Measurements from ENCODE around the gene SNX9. TPM values are rescaled to one million over a fixed set of nuclear protein-coding genes. Genes with fewer than 3 reads are reported as not detected.

Gene SNX9
- total RNA-seq, 1 experiment from 2014 or later: not detected

DNA sequence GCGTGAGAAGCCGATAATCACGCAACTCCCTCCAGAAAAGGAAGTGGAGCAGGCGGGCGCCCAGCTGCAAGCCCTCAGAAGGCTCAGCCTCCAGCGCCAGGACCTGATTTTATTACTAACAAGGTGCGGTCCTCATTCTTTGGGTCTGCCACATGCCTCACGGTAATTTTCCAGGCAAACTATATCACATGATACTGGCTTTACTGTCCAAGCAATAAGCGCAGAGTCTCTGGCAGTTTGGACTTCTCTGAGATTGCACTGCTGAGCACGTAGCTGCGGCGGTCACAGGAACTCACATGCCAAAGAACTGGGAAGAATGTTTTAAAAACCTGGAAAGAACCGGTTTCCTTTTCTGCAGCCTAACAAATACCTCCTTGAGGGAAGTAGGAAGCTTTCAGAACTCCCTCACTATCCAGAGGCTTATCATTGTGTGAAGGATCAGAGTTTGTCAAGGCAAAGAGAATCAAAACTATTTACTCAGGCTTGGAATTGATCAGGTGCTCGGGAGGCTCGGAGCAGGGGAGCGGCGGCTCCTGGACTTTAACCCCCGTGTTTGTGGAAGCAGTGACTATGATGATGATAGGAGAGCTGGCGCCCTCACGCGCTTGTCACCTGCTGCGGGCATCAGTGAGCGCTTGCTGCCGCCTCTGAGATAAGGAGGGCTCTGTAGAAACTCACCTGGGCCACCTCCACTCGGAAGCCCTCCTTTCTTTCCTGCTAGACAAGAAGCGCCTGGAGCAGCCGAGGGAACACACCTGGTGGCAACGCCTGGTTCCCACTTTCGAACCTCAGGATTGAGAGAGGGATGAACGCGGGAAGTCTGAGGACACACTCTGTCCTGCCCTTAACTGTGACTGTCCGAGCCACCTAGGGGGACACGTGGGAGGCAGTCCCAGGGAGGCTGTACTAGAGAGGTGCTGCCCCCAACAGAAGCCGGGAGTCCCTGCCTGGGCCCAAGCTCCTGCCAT lies 131.4 kb downstream of the SNX9 start:
- no peak for DNase-seq
- Histone ChIP-seq H2AFZ (ENCODE audit: low read length) (no peak overlapping the region), H3K79me2 (ENCODE audit: low read length) (no peaks in the 10 kb centered on the region), H3K4me2 (ENCODE audit: low read depth, low read length, poor library complexity, severe bottlenecking) (no peak overlapping the region), H4K20me1 (ENCODE audit: insufficient read depth, low read depth, low read length) (no peaks in the 10 kb centered on the region), H3K36me3 (ENCODE audit: insufficient read depth, low read length) (no peaks in the 10 kb centered on the region), H3K9me3 (ENCODE audit: low read length) (no peaks in the 10 kb centered on the region), H3K27me3 (ENCODE audit: low read length) (no peaks in the 10 kb centered on the region), H3K4me1 (ENCODE audit: low read length) (no peaks in the 10 kb centered on the region), H3K27ac (ENCODE audit: low read length) (no peak overlapping the region), H3K9me2 (replicated peaks; ENCODE audit: insufficient read depth, low read length) (no peaks in the 10 kb centered on the region), H3K9ac (ENCODE audit: low read length) (no peak overlapping the region), H3K4me3 (ENCODE audit: low read length) (no peak overlapping the region)

DNA sequence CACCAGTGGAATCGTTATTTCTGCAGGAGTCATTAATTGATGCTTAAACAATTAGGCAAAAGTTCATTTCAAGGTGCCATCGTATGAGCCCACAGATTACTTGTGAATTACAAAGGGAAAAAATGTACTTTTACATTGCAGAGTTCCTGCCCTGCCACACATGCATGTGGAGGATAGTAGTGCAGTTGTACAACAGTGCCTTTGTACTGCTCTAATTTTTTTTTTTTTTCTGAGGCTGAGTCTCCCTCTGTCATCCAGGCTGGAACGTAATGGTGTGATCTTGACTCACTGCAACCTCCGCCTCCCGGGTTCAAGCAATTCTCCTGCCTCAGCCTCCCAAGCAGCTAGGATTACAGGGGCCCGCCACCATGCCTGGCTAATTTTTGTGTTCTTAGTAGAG lies 132.6 kb downstream of the SNX9 start:
- H3K4me1 ChIP-seq (ENCODE audit: low read length): no peaks in the 10 kb centered on the region
- H3K27ac ChIP-seq (ENCODE audit: low read length): no peak overlapping the region
- H3K9me3 ChIP-seq (ENCODE audit: low read length): no peaks in the 10 kb centered on the region
- H3K9ac ChIP-seq (ENCODE audit: low read length): no peak overlapping the region
- no peaks in the 10 kb centered on the region for H4K20me1 ChIP-seq (ENCODE audit: insufficient read depth, low read depth, low read length)
- no peak for DNase-seq
- H3K9me2 ChIP-seq (replicated peaks; ENCODE audit: insufficient read depth, low read length): no peaks in the 10 kb centered on the region
- no peaks in the 10 kb centered on the region for H3K27me3 ChIP-seq (ENCODE audit: low read length)
- H3K4me2 ChIP-seq (ENCODE audit: low read depth, low read length, poor library complexity, severe bottlenecking): no peak overlapping the region
- H2AFZ ChIP-seq (ENCODE audit: low read length): no peak overlapping the region
- no peak overlapping the region for H3K4me3 ChIP-seq (ENCODE audit: low read length)
- no peaks in the 10 kb centered on the region for H3K36me3 ChIP-seq (ENCODE audit: insufficient read depth, low read length)
- H3K79me2 ChIP-seq (ENCODE audit: low read length): no peaks in the 10 kb centered on the region

DNA sequence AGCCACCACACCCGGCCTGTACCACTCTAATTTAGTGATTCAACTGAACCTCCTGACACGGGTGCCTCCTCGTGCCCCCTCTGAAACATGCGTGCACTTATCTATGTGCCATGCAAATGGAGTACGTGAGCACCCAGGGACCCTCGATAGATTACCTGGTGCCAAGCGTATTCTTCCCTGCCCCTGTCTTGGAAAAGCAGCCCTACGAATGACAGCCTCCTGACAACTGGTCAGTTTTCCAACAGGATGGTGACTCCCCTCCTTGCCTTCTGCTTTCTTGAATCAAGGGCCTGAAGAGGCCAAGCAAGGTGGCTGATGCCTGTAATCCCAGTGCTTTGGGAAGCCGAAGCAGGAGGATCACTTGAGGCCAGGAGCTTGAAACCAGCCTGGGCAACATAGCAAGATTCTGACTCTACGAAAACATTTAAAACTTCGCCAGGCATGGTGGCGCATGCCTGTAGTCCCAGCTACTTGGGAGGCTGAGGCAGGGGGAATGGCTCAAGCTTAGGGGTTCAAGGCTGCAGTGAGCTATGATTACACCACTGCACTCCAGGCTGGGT lies 133.2 kb downstream of the SNX9 start:
- Histone ChIP-seq H2AFZ (ENCODE audit: low read length) (no peak overlapping the region), H3K9me3 (ENCODE audit: low read length) (no peaks in the 10 kb centered on the region), H3K79me2 (ENCODE audit: low read length) (no peaks in the 10 kb centered on the region), H3K9ac (ENCODE audit: low read length) (no peak overlapping the region), H3K36me3 (ENCODE audit: insufficient read depth, low read length) (no peaks in the 10 kb centered on the region), H3K27ac (ENCODE audit: low read length) (no peak overlapping the region), H3K9me2 (replicated peaks; ENCODE audit: insufficient read depth, low read length) (no peaks in the 10 kb centered on the region), H3K4me3 (ENCODE audit: low read length) (no peak overlapping the region), H3K4me1 (ENCODE audit: low read length) (no peaks in the 10 kb centered on the region), H3K4me2 (ENCODE audit: low read depth, low read length, poor library complexity, severe bottlenecking) (no peak overlapping the region), H3K27me3 (ENCODE audit: low read length) (no peaks in the 10 kb centered on the region), H4K20me1 (ENCODE audit: insufficient read depth, low read depth, low read length) (no peaks in the 10 kb centered on the region)
- no peak for DNase-seq

DNA sequence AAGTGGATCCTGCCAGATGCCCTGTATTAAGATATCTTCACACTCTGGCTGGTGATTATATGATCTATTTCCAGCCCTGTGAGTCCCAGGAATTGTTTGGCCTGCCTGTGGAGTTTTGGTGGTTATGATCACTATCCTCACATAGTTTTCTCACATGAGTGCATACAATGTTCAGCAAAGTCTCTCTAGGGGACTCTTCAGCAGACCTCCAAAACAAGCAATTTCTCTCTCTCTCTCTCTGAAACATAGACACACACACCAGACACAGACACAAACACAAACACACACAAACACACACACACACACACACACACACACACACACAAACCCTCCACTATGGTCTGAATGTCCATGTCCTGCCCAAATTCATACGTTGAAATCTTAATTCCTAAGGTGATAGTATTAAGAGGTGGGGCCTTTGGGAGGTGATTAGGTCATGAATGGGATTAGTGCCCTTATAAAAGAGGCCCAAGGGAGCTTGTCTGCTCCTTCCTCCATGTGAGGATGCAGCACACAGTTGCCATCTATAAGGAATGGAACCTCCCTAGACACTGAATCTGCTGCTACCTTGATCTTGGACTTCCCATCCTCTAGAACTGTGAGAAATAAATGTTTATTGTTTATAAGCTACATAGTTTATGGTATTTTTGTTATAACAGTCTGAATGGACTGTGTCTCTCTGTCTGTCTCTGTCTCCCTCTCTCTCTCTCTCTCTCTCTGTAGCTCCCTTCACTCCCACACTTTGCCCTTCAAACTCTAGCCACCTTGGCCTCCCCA lies 136.6 kb downstream of the SNX9 start:
- Histone ChIP-seq H3K4me2 (ENCODE audit: low read depth, low read length, poor library complexity, severe bottlenecking) (no peak overlapping the region), H3K4me1 (ENCODE audit: low read length) (no peaks in the 10 kb centered on the region), H3K9me3 (ENCODE audit: low read length) (no peaks in the 10 kb centered on the region), H3K27me3 (ENCODE audit: low read length) (no peaks in the 10 kb centered on the region), H2AFZ (ENCODE audit: low read length) (no peak overlapping the region), H3K36me3 (ENCODE audit: insufficient read depth, low read length) (no peaks in the 10 kb centered on the region), H3K9me2 (replicated peaks; ENCODE audit: insufficient read depth, low read length) (no peaks in the 10 kb centered on the region), H3K27ac (ENCODE audit: low read length) (no peak overlapping the region), H3K9ac (ENCODE audit: low read length) (no peak overlapping the region), H3K4me3 (ENCODE audit: low read length) (no peak overlapping the region), H3K79me2 (ENCODE audit: low read length) (no peaks in the 10 kb centered on the region), H4K20me1 (ENCODE audit: insufficient read depth, low read depth, low read length) (no peaks in the 10 kb centered on the region)
- no peak for DNase-seq

DNA sequence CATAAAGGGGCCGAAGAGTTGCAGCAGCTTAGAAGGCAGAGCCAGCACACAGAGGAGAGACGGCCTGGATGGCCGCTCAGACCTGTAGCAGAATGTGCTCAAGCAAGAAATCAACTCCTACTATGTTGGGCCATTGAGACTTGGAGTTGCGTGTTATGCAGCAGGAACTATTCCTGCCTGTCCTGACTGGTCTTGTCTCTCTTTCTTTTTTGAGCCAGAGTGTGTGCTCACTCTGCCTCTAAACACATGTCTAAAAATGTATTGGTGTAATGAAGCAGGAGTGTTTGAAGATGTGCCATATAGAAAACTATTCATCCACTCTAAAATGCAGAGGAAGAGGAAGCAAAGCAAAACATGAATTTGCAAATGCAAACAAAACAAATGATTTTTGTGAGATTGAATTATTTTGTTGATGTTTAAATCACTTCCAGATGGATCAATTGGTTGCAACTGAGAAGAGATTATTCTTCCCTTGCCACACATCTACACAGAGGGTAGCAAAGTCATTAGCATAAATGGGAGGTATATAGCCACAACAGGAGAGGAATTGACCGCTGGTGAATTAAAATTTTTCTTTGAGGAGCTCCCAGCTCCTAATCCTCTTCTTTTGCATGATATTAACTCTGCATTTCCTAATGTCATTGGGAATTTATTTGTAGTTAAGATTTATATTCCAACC lies 138.2 kb downstream of the SNX9 start:
- Histone ChIP-seq H3K4me3 (ENCODE audit: low read length) (no peak overlapping the region), H3K4me1 (ENCODE audit: low read length) (no peaks in the 10 kb centered on the region), H3K36me3 (ENCODE audit: insufficient read depth, low read length) (no peaks in the 10 kb centered on the region), H3K27ac (ENCODE audit: low read length) (no peak overlapping the region), H2AFZ (ENCODE audit: low read length) (no peak overlapping the region), H3K79me2 (ENCODE audit: low read length) (no peaks in the 10 kb centered on the region), H3K9me3 (ENCODE audit: low read length) (no peaks in the 10 kb centered on the region), H3K9me2 (replicated peaks; ENCODE audit: insufficient read depth, low read length) (no peaks in the 10 kb centered on the region), H3K9ac (ENCODE audit: low read length) (no peak overlapping the region), H3K4me2 (ENCODE audit: low read depth, low read length, poor library complexity, severe bottlenecking) (no peak overlapping the region), H3K27me3 (ENCODE audit: low read length) (no peaks in the 10 kb centered on the region), H4K20me1 (ENCODE audit: insufficient read depth, low read depth, low read length) (no peaks in the 10 kb centered on the region)
- no peak for DNase-seq

DNA sequence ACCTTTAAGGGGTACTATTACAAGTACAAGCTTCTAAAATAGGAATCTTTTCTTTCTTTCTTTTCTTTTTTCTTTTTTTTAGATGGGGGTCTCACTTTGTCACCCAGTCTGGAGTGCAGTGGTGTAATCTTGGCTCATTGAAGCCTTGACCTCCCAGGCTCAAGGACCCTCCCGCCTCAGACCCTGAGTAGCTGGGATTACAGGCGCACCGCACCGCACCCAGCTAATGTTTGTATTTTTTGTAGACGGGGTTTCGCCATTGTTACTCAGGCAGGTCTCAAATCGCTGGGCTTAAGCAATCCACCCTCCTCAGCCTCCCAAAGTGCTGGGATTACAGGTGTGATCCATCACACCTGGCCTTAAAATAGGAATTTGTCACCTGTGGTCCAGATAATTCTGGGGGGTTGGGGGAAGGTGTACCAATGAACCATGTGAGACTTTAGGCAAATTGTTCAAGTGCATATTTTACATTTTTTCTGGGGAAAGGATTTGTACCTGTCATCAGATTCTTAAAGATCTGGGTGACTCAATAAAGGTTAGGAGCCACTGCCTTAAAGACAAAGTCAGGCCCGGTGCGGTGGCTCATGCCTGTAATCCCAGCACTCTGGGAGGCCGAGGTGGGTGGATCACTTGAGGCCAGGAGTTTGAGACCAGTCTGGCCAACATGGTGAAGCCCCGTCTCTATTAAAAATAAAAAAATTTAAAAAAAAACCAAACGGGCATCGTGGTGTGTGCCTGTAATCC lies 139.0 kb downstream of the SNX9 start:
- H4K20me1 ChIP-seq (ENCODE audit: insufficient read depth, low read depth, low read length): no peaks in the 10 kb centered on the region
- no peak overlapping the region for H3K27ac ChIP-seq (ENCODE audit: low read length)
- no peak overlapping the region for H2AFZ ChIP-seq (ENCODE audit: low read length)
- no peaks in the 10 kb centered on the region for H3K27me3 ChIP-seq (ENCODE audit: low read length)
- no peak overlapping the region for H3K9ac ChIP-seq (ENCODE audit: low read length)
- no peak overlapping the region for H3K4me2 ChIP-seq (ENCODE audit: low read depth, low read length, poor library complexity, severe bottlenecking)
- DNase-seq: peak; percentile 15
- H3K4me1 ChIP-seq (ENCODE audit: low read length): no peaks in the 10 kb centered on the region
- H3K79me2 ChIP-seq (ENCODE audit: low read length): no peaks in the 10 kb centered on the region
- no peaks in the 10 kb centered on the region for H3K36me3 ChIP-seq (ENCODE audit: insufficient read depth, low read length)
- H3K4me3 ChIP-seq (ENCODE audit: low read length): no peak overlapping the region
- no peaks in the 10 kb centered on the region for H3K9me3 ChIP-seq (ENCODE audit: low read length)
- H3K9me2 ChIP-seq (replicated peaks; ENCODE audit: insufficient read depth, low read length): no peaks in the 10 kb centered on the region

DNA sequence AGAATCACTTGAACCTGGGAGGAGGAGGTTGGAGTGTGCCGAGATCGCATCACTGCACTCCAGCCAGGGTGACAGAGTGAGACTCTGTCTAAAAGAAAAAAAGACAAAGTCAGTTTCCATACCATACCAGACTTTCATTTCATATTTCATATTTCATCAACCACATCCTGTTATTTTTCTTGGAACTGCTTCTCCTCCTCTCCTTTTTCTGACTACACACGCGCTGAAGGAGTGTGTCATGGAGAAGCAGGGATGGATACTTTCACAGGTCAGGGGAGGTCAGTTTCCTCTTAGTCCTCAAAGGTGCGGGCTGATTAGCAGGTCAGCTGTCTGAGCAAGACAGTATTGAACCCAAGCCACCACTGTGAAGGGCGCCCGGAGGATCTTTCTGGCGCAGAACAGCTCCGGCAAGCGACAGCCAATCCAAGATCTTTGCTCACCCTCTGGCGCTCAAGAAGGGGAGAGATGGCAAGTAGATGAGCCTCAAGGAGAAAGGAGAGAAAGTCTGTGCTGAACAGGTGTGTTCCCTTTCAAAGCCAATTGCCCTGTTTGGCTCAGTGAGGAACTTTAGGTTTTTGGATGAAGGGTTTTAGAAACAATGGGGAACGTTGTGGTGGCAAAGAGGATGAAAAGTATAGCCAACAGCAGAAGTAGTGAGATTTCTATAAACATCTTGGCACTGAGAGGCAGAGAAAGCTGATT lies 139.7 kb downstream of the SNX9 start:
- no peaks in the 10 kb centered on the region for H3K27me3 ChIP-seq (ENCODE audit: low read length)
- H3K4me1 ChIP-seq (ENCODE audit: low read length): no peaks in the 10 kb centered on the region
- no peaks in the 10 kb centered on the region for H3K9me3 ChIP-seq (ENCODE audit: low read length)
- no peaks in the 10 kb centered on the region for H4K20me1 ChIP-seq (ENCODE audit: insufficient read depth, low read depth, low read length)
- DNase-seq: peak; percentile 19
- H3K27ac ChIP-seq (ENCODE audit: low read length): no peak overlapping the region
- H3K4me2 ChIP-seq (ENCODE audit: low read depth, low read length, poor library complexity, severe bottlenecking): no peak overlapping the region
- H3K36me3 ChIP-seq (ENCODE audit: insufficient read depth, low read length): no peaks in the 10 kb centered on the region
- H3K9ac ChIP-seq (ENCODE audit: low read length): no peak overlapping the region
- H3K4me3 ChIP-seq (ENCODE audit: low read length): no peak overlapping the region
- no peaks in the 10 kb centered on the region for H3K9me2 ChIP-seq (replicated peaks; ENCODE audit: insufficient read depth, low read length)
- no peak overlapping the region for H2AFZ ChIP-seq (ENCODE audit: low read length)
- no peaks in the 10 kb centered on the region for H3K79me2 ChIP-seq (ENCODE audit: low read length)

All from Karpas-422 (cell line).